PC-3 (cell line): ENCODE measurements around the gene CCDC177.

Experiments used
- CTCF ChIP-seq: fragments of 300-600 bp; sonication (generic); conservative IDR thresholded peaks from 2 replicates; pipeline ENCODE4 v1.5.1; 2017; ENCODE audit warnings: antibody characterized with exemption, low read depth, mild to moderate bottlenecking, low read length
- EZH2 ChIP-seq: fragments of 300-600 bp; sonication (generic); IDR thresholded peaks from one replicate; pipeline ENCODE4 v1.6.1; 2017; ENCODE audit warnings: antibody characterized with exemption, mild to moderate bottlenecking, low read length; ENCODE audit not compliant: unreplicated experiment

DNA sequence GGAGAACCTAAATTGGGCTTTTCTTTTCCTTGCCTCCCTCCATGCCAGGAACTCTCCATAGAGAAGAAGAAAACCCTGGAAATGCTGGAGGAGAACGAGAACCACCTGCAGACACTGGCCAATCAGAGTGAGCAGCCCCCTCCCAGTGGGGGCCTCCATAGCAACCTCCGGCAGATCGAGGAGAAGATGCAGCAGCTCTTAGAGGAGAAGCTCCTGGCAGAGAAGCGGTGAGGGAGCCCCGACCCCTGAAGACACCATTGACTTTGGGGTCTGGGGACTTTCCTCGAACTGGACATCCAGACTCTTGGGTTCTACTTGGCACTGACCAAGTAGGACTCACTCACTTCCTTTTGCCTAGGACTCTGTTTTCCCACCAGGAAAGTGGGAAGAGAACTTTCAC is 48.8 kb downstream of the CCDC177 start:
- TF ChIP-seq EZH2 (no peak), CTCF (no peak)
